Keratinocyte (primary cell): ENCODE data around the gene NR1H4.

Experiments
- CTCF ChIP-seq, 3 experiments: IDR thresholded peaks in 1 of 3; conservative IDR thresholded peaks in 1 of 3; optimal IDR thresholded peaks in 1 of 3; 2 replicates in 2 of 3; 3 replicates in 1 of 3; pipeline versions ENCODE3 to v1.5.1; 2011; ENCODE audit warnings: low read length in 3 of 3, mild to moderate bottlenecking in 3 of 3, moderate library complexity in 2 of 3, control low read depth in 1 of 3, inconsistent platforms in 1 of 3; ENCODE audit not compliant: insufficient read depth in 2 of 3; ENCODE audit errors: extremely low read depth in 1 of 3
- EZH2 ChIP-seq: IDR thresholded peaks from one replicate; pipeline ENCODE4 v1.6.1; 2012; ENCODE audit warnings: inconsistent platforms, mild to moderate bottlenecking, low read length, moderate library complexity

DNA sequence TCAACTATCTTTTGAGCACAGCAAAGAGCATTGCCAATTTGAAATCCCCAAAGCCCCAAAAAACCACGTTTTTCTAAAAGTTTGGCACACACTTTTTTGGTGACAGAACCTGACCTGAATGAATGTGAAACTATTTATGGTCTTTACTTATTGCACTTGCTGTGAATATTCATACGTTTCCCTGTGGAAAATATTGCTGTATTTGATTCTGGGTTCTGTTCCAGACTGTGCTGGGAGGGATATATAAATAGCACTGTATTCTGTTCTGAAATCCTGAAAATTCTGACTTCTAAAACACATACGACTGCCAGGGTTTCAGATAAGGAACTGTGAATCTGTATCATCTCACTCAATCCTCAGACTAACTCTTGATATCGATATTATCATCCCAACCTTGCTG is 35.1 kb downstream of the NR1H4 start:
- no peak for TF ChIP-seq CTCF (optimal IDR thresholded peaks at IDR 0.05 in 1 of 3, IDR thresholded peaks at IDR 0.05 in 1 of 3, conservative IDR thresholded peaks at IDR 0.05 in 1 of 3; ENCODE audit: extremely low read depth in 1 of 3, insufficient read depth in 2 of 3, low read length in 3 of 3)
- no peak for TF ChIP-seq EZH2
